Keratinocyte (primary cell): ENCODE data around the gene TSR1. TPM values are rescaled to one million over a fixed set of nuclear protein-coding genes. Genes with fewer than 3 reads are reported as not detected.

Experiments used
- DNase-seq: peaks from one replicate; pipeline ENCODE4 v3.0.0-alpha.2; 2011; ENCODE audit warnings: low read depth, missing footprints, low spot score
- FAIRE-seq: peaks from 2 replicates; lab custom pipeline; 2011; peaks lifted over from hg19 to GRCh38; lab: Jason Lieb, UNC
- H2AFZ ChIP-seq: 2 replicates; pipeline ENCODE4 v1.6.0; 2012; ENCODE audit warnings: low read length, control low read depth, inconsistent platforms; ENCODE audit not compliant: control insufficient read depth
- H3K27ac ChIP-seq: 2 replicates; pipeline ENCODE4 v1.5.1; 2011; ENCODE audit warnings: low read length; ENCODE audit not compliant: control insufficient read depth, insufficient read depth
- H3K27me3 ChIP-seq: 3 replicates; pipeline ENCODE4 v1.6.0; 2011; ENCODE audit warnings: low read length; ENCODE audit not compliant: control insufficient read depth, insufficient read depth; ENCODE audit errors: extremely low read depth
- H3K36me3 ChIP-seq, 2 experiments: 2 replicates in 1 of 2; 3 replicates in 1 of 2; pipeline ENCODE4 v1.5.1; 2011; ENCODE audit warnings: low read length in 2 of 2, mild to moderate bottlenecking in 1 of 2; ENCODE audit not compliant: control insufficient read depth in 2 of 2, insufficient read depth in 2 of 2; ENCODE audit errors: extremely low read depth in 1 of 2
- H3K4me1 ChIP-seq: 3 replicates; pipeline ENCODE4 v1.5.1; 2011; ENCODE audit warnings: low read length; ENCODE audit not compliant: control insufficient read depth, insufficient read depth; ENCODE audit errors: extremely low read depth
- H3K4me2 ChIP-seq: 3 replicates; pipeline ENCODE4 v1.6.0; 2011; ENCODE audit warnings: low read depth, low read length; ENCODE audit not compliant: control insufficient read depth, insufficient read depth; ENCODE audit errors: extremely low read depth
- H3K4me3 ChIP-seq, 3 experiments: fragments of 200-600 bp in 1 of 3; sonication (generic) in 1 of 3; 2 replicates in 2 of 3; 3 replicates in 1 of 3; pipeline ENCODE4 v1.5.1; 2011 to 2016; ENCODE audit warnings: low read length in 3 of 3, mild to moderate bottlenecking in 3 of 3, control low read depth in 2 of 3, inconsistent platforms in 1 of 3, low read depth in 1 of 3, mixed read lengths in 1 of 3, mixed run types in 1 of 3, moderate library complexity in 1 of 3; ENCODE audit not compliant: control insufficient read depth in 2 of 3, insufficient read depth in 2 of 3; ENCODE audit errors: extremely low read depth in 1 of 3
- H3K79me2 ChIP-seq: 2 replicates; pipeline ENCODE4 v1.6.0; 2012; ENCODE audit warnings: low read length; ENCODE audit not compliant: control insufficient read depth, insufficient read depth
- H3K9ac ChIP-seq: 3 replicates; pipeline ENCODE4 v1.6.0; 2011; ENCODE audit warnings: low read length; ENCODE audit not compliant: control insufficient read depth, insufficient read depth; ENCODE audit errors: extremely low read depth
- H3K9me1 ChIP-seq: 3 replicates; pipeline ENCODE4 v1.6.0; 2011; ENCODE audit warnings: low read length; ENCODE audit not compliant: control insufficient read depth, insufficient read depth; ENCODE audit errors: extremely low read depth
- H3K9me3 ChIP-seq: 2 replicates; pipeline ENCODE4 v1.5.1; 2012; ENCODE audit warnings: low read depth, low read length; ENCODE audit not compliant: control insufficient read depth
- H4K20me1 ChIP-seq: 3 replicates; pipeline ENCODE4 v1.6.0; 2011; ENCODE audit warnings: low read length; ENCODE audit not compliant: control insufficient read depth, insufficient read depth; ENCODE audit errors: extremely low read depth
- EZH2 ChIP-seq: IDR thresholded peaks from one replicate; pipeline ENCODE4 v1.6.1; 2012; ENCODE audit warnings: inconsistent platforms, mild to moderate bottlenecking, low read length, moderate library complexity
- dilution Hi-C: fragments of 300-500 bp; cut with MboI; formaldehyde crosslinking; loops from one replicate; pipeline ENCODE4 v1.7.0; 2020; ENCODE audit warnings: low sequenced_read_pairs; ENCODE audit not compliant: extremely low pct_ligation_motif_present
- polyA plus RNA-seq, 5 experiments: library from polyadenylated mRNA; depleted of rRNA in 3 of 5; stranded (reverse) in 3 of 5; stranded (forward) in 1 of 5; unstranded in 1 of 5; fragments of >200 nt; gene quantifications; 1 replicate in 1 of 5; 2 replicates in 3 of 5; 3 replicates in 1 of 5; pipeline versions ENCODE4 v1.2.1 to v1.2.3, GENCODE V29; 2011 to 2012; ENCODE audit warnings: missing spikeins in 2 of 5, low read depth in 1 of 5, low replicate concordance in 1 of 5
- TF ChIP-seq, protein P1 (sequence below), 3 experiments: IDR thresholded peaks in 1 of 3; conservative IDR thresholded peaks in 1 of 3; optimal IDR thresholded peaks in 1 of 3; 2 replicates in 2 of 3; 3 replicates in 1 of 3; pipeline versions ENCODE3 to v1.5.1; 2011; ENCODE audit warnings: low read length in 3 of 3, mild to moderate bottlenecking in 3 of 3, moderate library complexity in 2 of 3, control low read depth in 1 of 3, inconsistent platforms in 1 of 3; ENCODE audit not compliant: insufficient read depth in 2 of 3; ENCODE audit errors: extremely low read depth in 1 of 3

The TSR1 gene
- polyA plus RNA-seq, 1 donor (not counting 4 experiments of a cell fraction or from before 2014, with no cell fraction given): 17.1 TPM

DNA sequence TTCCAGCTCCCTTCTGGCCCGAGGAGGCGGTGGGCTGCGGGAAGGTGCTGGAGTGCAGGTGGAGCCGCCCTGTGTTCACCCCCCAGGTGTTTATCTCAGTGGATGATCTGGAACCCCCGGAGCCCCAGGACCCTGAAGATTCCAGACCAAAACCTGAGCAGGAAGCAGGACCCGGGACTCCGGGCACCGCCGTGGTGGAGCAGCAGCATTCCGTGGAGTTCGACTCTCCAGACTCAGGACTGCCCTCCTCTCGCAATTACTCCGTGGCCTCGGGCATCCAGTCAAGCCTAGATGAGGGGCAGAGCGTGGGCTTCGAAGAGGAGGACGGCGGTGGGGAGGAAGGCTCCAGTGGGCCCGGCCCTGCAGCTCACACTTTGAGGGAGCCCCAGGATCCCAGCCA, 39.1 kb upstream of the TSR1 start:
- no peak overlapping the region for H3K4me3 ChIP-seq
- H3K27me3 ChIP-seq: no peaks in the 10 kb centered on the region
- no peaks in the 10 kb centered on the region for H3K9me1 ChIP-seq
- dilution Hi-C loops: no loop called here
- DNase-seq (no peak), FAIRE-seq (no peak)
- no peak overlapping the region for H2AFZ ChIP-seq
- no peak overlapping the region for H3K9ac ChIP-seq
- H3K27ac ChIP-seq: no peak overlapping the region
- peaks cover 2% of the 10 kb centered on the region for H4K20me1 ChIP-seq
- H3K9me3 ChIP-seq: no peaks in the 10 kb centered on the region
- H3K4me2 ChIP-seq: no peak overlapping the region
- peaks cover 0 to 11% of the 10 kb centered on the region in 2 experiments for H3K36me3 ChIP-seq
- no peaks in the 10 kb centered on the region for H3K79me2 ChIP-seq
- TF ChIP-seq EZH2: no peak
- TF ChIP-seq, protein P1, sequence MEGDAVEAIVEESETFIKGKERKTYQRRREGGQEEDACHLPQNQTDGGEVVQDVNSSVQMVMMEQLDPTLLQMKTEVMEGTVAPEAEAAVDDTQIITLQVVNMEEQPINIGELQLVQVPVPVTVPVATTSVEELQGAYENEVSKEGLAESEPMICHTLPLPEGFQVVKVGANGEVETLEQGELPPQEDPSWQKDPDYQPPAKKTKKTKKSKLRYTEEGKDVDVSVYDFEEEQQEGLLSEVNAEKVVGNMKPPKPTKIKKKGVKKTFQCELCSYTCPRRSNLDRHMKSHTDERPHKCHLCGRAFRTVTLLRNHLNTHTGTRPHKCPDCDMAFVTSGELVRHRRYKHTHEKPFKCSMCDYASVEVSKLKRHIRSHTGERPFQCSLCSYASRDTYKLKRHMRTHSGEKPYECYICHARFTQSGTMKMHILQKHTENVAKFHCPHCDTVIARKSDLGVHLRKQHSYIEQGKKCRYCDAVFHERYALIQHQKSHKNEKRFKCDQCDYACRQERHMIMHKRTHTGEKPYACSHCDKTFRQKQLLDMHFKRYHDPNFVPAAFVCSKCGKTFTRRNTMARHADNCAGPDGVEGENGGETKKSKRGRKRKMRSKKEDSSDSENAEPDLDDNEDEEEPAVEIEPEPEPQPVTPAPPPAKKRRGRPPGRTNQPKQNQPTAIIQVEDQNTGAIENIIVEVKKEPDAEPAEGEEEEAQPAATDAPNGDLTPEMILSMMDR (optimal IDR thresholded peaks at IDR 0.05 in 1 of 3, IDR thresholded peaks at IDR 0.05 in 1 of 3, conservative IDR thresholded peaks at IDR 0.05 in 1 of 3; ENCODE audit: extremely low read depth in 1 of 3, insufficient read depth in 2 of 3, low read length in 3 of 3): no peak
- peaks cover 3% of the 10 kb centered on the region for H3K4me1 ChIP-seq

GRCh38 chr17:2374549-2375285, 38.5 kb upstream of the TSR1 start:
- dilution Hi-C loops: no loop called here
- peaks cover 3% of the 10 kb centered on the region for H3K4me1 ChIP-seq
- TF ChIP-seq, protein P1 (optimal IDR thresholded peaks at IDR 0.05 in 1 of 3, IDR thresholded peaks at IDR 0.05 in 1 of 3, conservative IDR thresholded peaks at IDR 0.05 in 1 of 3; ENCODE audit: extremely low read depth in 1 of 3, insufficient read depth in 2 of 3, low read length in 3 of 3): no peak
- no peak for TF ChIP-seq EZH2
- DNase-seq (no peak), FAIRE-seq (peak; percentile 51)
- no peak overlapping the region for H3K4me2 ChIP-seq
- H2AFZ ChIP-seq: no peak overlapping the region
- H3K4me3 ChIP-seq: no peak overlapping the region
- no peaks in the 10 kb centered on the region for H3K9me1 ChIP-seq
- H3K36me3 ChIP-seq: peaks cover 0 to 9% of the 10 kb centered on the region in 2 experiments
- no peak overlapping the region for H3K9ac ChIP-seq
- H3K27ac ChIP-seq: no peak overlapping the region
- peaks cover 2% of the 10 kb centered on the region for H4K20me1 ChIP-seq
- no peaks in the 10 kb centered on the region for H3K9me3 ChIP-seq
- no peaks in the 10 kb centered on the region for H3K27me3 ChIP-seq
- no peaks in the 10 kb centered on the region for H3K79me2 ChIP-seq
